AG08396 (cell line): ENCODE results near the gene IL1F10.

Experiments
- DNase-seq: peaks from one replicate; pipeline ENCODE4 v3.0.0; 2012; ENCODE audit warnings: low spot score, mixed read lengths

Gene IL1F10

GRCh38 chr2:113058998-113059960 is 8.5 kb upstream of the IL1F10 start, which contains the start of gene IL36RN:
Gene IL36RN (plus strand): TSS chr2:113059198. CDS start chr2:113059439, 241 bp downstream.
- no peak for DNase-seq

- DNase-seq = no peak
Observed at GRCh38 chr2:113060396-113060795, 7.4 kb upstream of the IL1F10 start.

GRCh38 chr2:113060796-113061195 is 7.0 kb upstream of the IL1F10 start:
- no peak for DNase-seq

GRCh38 chr2:113061241-113061640 is 6.5 kb upstream of the IL1F10 start:
- DNase-seq = no peak

GRCh38 chr2:113061896-113062770 is 5.6 kb upstream of the IL1F10 start:
- DNase-seq = no peak

- no peak for DNase-seq
Observed at GRCh38 chr2:113064281-113064680, 3.5 kb upstream of the IL1F10 start.

- DNase-seq = no peak
Observed at GRCh38 chr2:113064898-113065297, 2.9 kb upstream of the IL1F10 start.

- DNase-seq = no peak
Observed at GRCh38 chr2:113068249-113068648, 479 bp downstream of the IL1F10 start.

- no peak for DNase-seq
Observed at GRCh38 chr2:113068706-113069485, 1.1 kb downstream of the IL1F10 start.

GRCh38 chr2:113069676-113070605 is 2.2 kb downstream of the IL1F10 start:
- DNase-seq = no peak

GRCh38 chr2:113070606-113070975 is 2.8 kb downstream of the IL1F10 start:
- DNase-seq = no peak

GRCh38 chr2:113072584-113072983 is 4.8 kb downstream of the IL1F10 start:
- no peak for DNase-seq

GRCh38 chr2:113073325-113073834 is 5.6 kb downstream of the IL1F10 start:
- DNase-seq = no peak

- DNase-seq = no peak
Observed at GRCh38 chr2:113075030-113075429, 7.3 kb downstream of the IL1F10 start.

GRCh38 chr2:113075600-113075999 is 7.8 kb downstream of the IL1F10 start:
- no peak for DNase-seq

GRCh38 chr2:113076954-113077669 is 9.3 kb downstream of the IL1F10 start:
- DNase-seq = no peak

GRCh38 chr2:113077921-113078320 is 10.2 kb downstream of the IL1F10 start:
- no peak for DNase-seq

- no peak for DNase-seq
Observed at GRCh38 chr2:113078350-113078839, 10.6 kb downstream of the IL1F10 start.

GRCh38 chr2:113079131-113079530 is 11.4 kb downstream of the IL1F10 start:
- no peak for DNase-seq

- peak; percentile 45 for DNase-seq
Observed at GRCh38 chr2:113080134-113080533, 12.4 kb downstream of the IL1F10 start.
